Karpas-422 (cell line): ENCODE results near the gene PRKCH. TPM values are rescaled to one million over a fixed set of nuclear protein-coding genes. Genes with fewer than 3 reads are reported as not detected.

Experiments used
- DNase-seq: peaks from one replicate; pipeline ENCODE4 v3.0.0-alpha.2; 2015
- H2AFZ ChIP-seq: fragments of 200-600 bp; sonication (generic); 2 replicates; pipeline ENCODE4 v1.6.1; 2014; ENCODE audit warnings: antibody characterized with exemption, low read length, mixed read lengths
- H3K27ac ChIP-seq: fragments of 200-600 bp; sonication (generic); 2 replicates; pipeline ENCODE4 v1.5.1; 2014; ENCODE audit warnings: mild to moderate bottlenecking, low read length, moderate library complexity
- H3K27me3 ChIP-seq: fragments of 200-600 bp; sonication (generic); 2 replicates; pipeline ENCODE4 v1.6.1; 2014; ENCODE audit warnings: low read length, mixed read lengths
- H3K36me3 ChIP-seq: fragments of 200-600 bp; sonication (generic); 2 replicates; pipeline ENCODE4 v1.6.1; 2014; ENCODE audit warnings: low read length, mixed read lengths; ENCODE audit not compliant: insufficient read depth
- H3K4me1 ChIP-seq: fragments of 200-600 bp; sonication (generic); 2 replicates; pipeline ENCODE4 v1.6.1; 2014; ENCODE audit warnings: mild to moderate bottlenecking, low read length, mixed read lengths
- H3K4me2 ChIP-seq: fragments of 200-600 bp; sonication (generic); 2 replicates; pipeline ENCODE4 v1.6.1; 2014; ENCODE audit warnings: low read length, low read depth, mild to moderate bottlenecking; ENCODE audit not compliant: poor library complexity, severe bottlenecking
- H3K4me3 ChIP-seq: fragments of 200-600 bp; sonication (generic); 2 replicates; pipeline ENCODE4 v1.5.1; 2014; ENCODE audit warnings: mild to moderate bottlenecking, antibody characterized with exemption, low read length, mixed read lengths
- H3K79me2 ChIP-seq: fragments of 200-600 bp; sonication (generic); 2 replicates; pipeline ENCODE4 v1.6.1; 2014; ENCODE audit warnings: mild to moderate bottlenecking, low read length, mixed read lengths
- H3K9ac ChIP-seq: fragments of 200-600 bp; sonication (generic); 2 replicates; pipeline ENCODE4 v1.6.0; 2014; ENCODE audit warnings: low read length
- H3K9me2 ChIP-seq: fragments of 200-600 bp; sonication (generic), shearing (Covaris generic); replicated peaks from 2 replicates; pipeline ENCODE4 v1.6.0; 2014; ENCODE audit warnings: mild to moderate bottlenecking, low read length, moderate library complexity; ENCODE audit not compliant: insufficient read depth
- H3K9me3 ChIP-seq: fragments of 300-700, 200-600 bp; sonication (generic); 2 replicates; pipeline ENCODE4 v1.6.1; 2014; ENCODE audit warnings: low read length, mixed read lengths
- H4K20me1 ChIP-seq: fragments of 200-600 bp; sonication (generic); 2 replicates; pipeline ENCODE4 v1.6.1; 2014; ENCODE audit warnings: mild to moderate bottlenecking, antibody characterized with exemption, low read length, low read depth; ENCODE audit not compliant: insufficient read depth
- total RNA-seq: library from RNA; depleted of rRNA; stranded (reverse); fragments of >200 nt; shearing (Covaris generic); gene quantifications from 2 replicates; pipeline ENCODE4 v1.2.3, GENCODE V29; 2014; ENCODE audit warnings: low replicate concordance

The PRKCH gene
- total RNA-seq, 1 experiment from 2014 or later = 7.0 TPM

- H4K20me1 ChIP-seq = no peaks in the 10 kb centered on the region
- H3K9ac ChIP-seq = no peak overlapping the region
- no peaks in the 10 kb centered on the region for H3K9me3 ChIP-seq
- H3K4me3 ChIP-seq = no peak overlapping the region
- H3K27ac ChIP-seq = no peak overlapping the region
- no peak for DNase-seq
- H3K4me2 ChIP-seq = no peak overlapping the region
- H3K79me2 ChIP-seq = no peaks in the 10 kb centered on the region
- H3K27me3 ChIP-seq = no peaks in the 10 kb centered on the region
- peaks cover 38% of the 10 kb centered on the region for H3K4me1 ChIP-seq
- H3K9me2 ChIP-seq = no peaks in the 10 kb centered on the region
- no peak overlapping the region for H2AFZ ChIP-seq
- H3K36me3 ChIP-seq = no peaks in the 10 kb centered on the region
Measured at GRCh38 chr14:61555056-61555838, 233.9 kb downstream of the PRKCH start.

DNA sequence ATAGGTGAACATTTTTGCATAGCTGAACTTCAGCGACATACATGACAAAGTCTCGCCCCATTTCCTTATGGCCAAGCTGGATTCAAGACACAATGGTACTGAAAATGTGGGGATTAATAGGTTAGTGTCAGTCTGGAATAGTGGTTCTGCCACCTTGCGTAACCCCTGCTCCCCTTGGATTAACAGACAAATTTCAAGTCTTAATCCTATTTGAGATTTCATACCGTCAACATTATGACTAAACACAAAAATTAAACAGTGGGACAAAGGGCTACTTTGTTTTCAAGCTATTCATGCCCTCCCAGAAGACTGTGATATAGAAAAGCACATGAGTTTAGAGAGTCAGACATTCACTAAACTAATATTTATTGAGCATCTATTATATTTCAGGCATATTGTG is 235.1 kb downstream of the PRKCH start:
- H3K4me2 ChIP-seq = no peak overlapping the region
- H3K79me2 ChIP-seq = no peaks in the 10 kb centered on the region
- peaks cover 33% of the 10 kb centered on the region for H3K4me1 ChIP-seq
- no peak overlapping the region for H3K27ac ChIP-seq
- H3K9ac ChIP-seq = no peak overlapping the region
- no peaks in the 10 kb centered on the region for H4K20me1 ChIP-seq
- H3K27me3 ChIP-seq = no peaks in the 10 kb centered on the region
- H3K9me2 ChIP-seq = no peaks in the 10 kb centered on the region
- no peaks in the 10 kb centered on the region for H3K36me3 ChIP-seq
- DNase-seq = no peak
- H3K9me3 ChIP-seq = no peaks in the 10 kb centered on the region
- no peak overlapping the region for H2AFZ ChIP-seq
- H3K4me3 ChIP-seq = no peak overlapping the region

GRCh38 chr14:61557262-61557661 is 235.9 kb downstream of the PRKCH start:
- Histone ChIP-seq H3K27me3 (no peaks in the 10 kb centered on the region), H3K9me2 (no peaks in the 10 kb centered on the region), H3K9ac (no peak overlapping the region), H3K4me3 (no peak overlapping the region), H3K9me3 (no peaks in the 10 kb centered on the region), H4K20me1 (no peaks in the 10 kb centered on the region), H2AFZ (no peak overlapping the region), H3K27ac (no peak overlapping the region), H3K4me2 (no peak overlapping the region), H3K4me1 (peaks cover 25% of the 10 kb centered on the region), H3K36me3 (no peaks in the 10 kb centered on the region), H3K79me2 (no peaks in the 10 kb centered on the region)
- no peak for DNase-seq

- H3K27me3 ChIP-seq = no peaks in the 10 kb centered on the region
- no peak for DNase-seq
- no peak overlapping the region for H2AFZ ChIP-seq
- peaks cover 19% of the 10 kb centered on the region for H3K4me1 ChIP-seq
- H3K79me2 ChIP-seq = no peaks in the 10 kb centered on the region
- no peaks in the 10 kb centered on the region for H4K20me1 ChIP-seq
- H3K9ac ChIP-seq = no peak overlapping the region
- H3K9me3 ChIP-seq = no peaks in the 10 kb centered on the region
- H3K4me3 ChIP-seq = no peak overlapping the region
- no peaks in the 10 kb centered on the region for H3K36me3 ChIP-seq
- H3K4me2 ChIP-seq = no peak overlapping the region
- no peaks in the 10 kb centered on the region for H3K9me2 ChIP-seq
- no peak overlapping the region for H3K27ac ChIP-seq
Measured at GRCh38 chr14:61557854-61558253, 236.5 kb downstream of the PRKCH start.

DNA sequence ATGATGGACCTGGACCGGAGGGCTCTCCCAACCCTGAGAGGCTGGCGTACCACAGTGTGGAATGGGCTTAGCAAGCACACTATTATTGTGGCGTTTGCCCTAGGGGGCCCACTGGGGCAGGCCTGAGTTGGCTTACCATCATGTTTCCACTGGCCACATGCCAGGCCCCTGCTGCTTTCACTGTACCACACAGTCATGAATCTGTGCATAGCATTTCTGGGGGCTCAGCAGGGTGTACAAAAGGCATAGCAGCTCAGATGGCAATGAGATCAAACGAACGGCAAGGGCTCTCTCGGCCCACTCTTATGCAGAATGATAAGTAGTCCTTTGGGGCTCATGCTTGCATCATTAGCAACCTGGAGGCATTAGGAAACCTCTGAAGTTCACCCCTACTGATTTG is 236.9 kb downstream of the PRKCH start:
- no peaks in the 10 kb centered on the region for H3K36me3 ChIP-seq
- peaks cover 15% of the 10 kb centered on the region for H3K4me1 ChIP-seq
- DNase-seq = no peak
- no peaks in the 10 kb centered on the region for H3K9me2 ChIP-seq
- H3K27ac ChIP-seq = no peak overlapping the region
- H3K79me2 ChIP-seq = no peaks in the 10 kb centered on the region
- H3K9ac ChIP-seq = no peak overlapping the region
- H3K27me3 ChIP-seq = no peaks in the 10 kb centered on the region
- H2AFZ ChIP-seq = no peak overlapping the region
- no peak overlapping the region for H3K4me3 ChIP-seq
- H3K9me3 ChIP-seq = no peaks in the 10 kb centered on the region
- H4K20me1 ChIP-seq = no peaks in the 10 kb centered on the region
- no peak overlapping the region for H3K4me2 ChIP-seq

DNA sequence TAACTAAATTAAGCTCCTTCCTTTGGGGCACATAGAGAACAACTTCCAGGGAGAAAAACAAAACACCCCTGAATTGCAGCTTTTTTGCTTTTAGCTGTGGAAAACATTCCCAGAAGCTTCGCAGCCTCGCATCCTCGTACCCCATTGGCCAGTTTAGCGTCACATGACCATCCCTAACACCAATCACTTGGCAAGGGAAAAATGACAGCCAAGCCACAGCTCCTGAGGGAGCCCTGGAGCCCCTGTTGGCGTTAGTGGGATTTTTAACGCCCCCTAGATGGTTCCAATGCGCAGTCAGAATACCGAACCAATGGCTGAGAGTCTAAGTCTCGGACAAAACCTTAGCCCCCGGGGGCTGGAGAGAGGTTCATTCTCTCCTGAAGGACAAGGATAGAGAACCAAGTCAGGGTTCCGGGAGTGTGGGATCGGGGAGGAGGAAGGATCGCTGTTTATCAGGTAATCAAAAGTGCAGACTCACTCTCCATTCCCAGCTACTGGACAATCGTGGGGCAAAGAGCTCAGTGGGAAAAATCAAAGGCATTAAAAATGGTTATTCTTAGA is 238.3 kb downstream of the PRKCH start:
- Histone ChIP-seq H3K9me3 (no peaks in the 10 kb centered on the region), H3K27me3 (no peaks in the 10 kb centered on the region), H4K20me1 (no peaks in the 10 kb centered on the region), H3K4me2 (no peak overlapping the region), H3K27ac (no peak overlapping the region), H3K9me2 (no peaks in the 10 kb centered on the region), H3K79me2 (no peaks in the 10 kb centered on the region), H3K4me3 (no peak overlapping the region), H3K9ac (no peak overlapping the region), H3K4me1 (peaks cover under 1% of the 10 kb centered on the region), H3K36me3 (no peaks in the 10 kb centered on the region), H2AFZ (no peak overlapping the region)
- no peak for DNase-seq

DNA sequence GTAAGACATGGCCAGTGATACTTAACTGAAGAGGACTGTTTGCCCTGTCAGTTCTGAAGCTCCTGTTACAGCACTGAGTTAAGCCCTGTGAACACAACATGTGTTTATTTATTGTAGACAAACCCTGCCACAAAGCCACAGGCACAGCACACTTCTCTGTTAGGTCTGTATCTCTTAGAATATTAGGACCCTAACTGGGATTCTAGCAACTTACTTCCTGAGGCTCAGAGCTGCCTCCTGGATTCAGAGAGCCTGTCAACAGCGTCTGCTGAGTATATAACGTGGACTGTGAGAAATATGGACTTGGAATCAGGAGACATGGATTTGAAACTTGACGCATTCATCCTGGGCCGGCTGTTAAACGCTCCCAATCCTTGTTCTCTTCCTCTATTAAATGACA is 238.9 kb downstream of the PRKCH start:
- H3K36me3 ChIP-seq = no peaks in the 10 kb centered on the region
- no peaks in the 10 kb centered on the region for H3K9me2 ChIP-seq
- H3K9ac ChIP-seq = no peak overlapping the region
- H4K20me1 ChIP-seq = no peaks in the 10 kb centered on the region
- H3K79me2 ChIP-seq = no peaks in the 10 kb centered on the region
- no peak overlapping the region for H2AFZ ChIP-seq
- no peak overlapping the region for H3K4me2 ChIP-seq
- H3K4me1 ChIP-seq = no peaks in the 10 kb centered on the region
- no peaks in the 10 kb centered on the region for H3K27me3 ChIP-seq
- H3K9me3 ChIP-seq = no peaks in the 10 kb centered on the region
- no peak overlapping the region for H3K27ac ChIP-seq
- DNase-seq = no peak
- no peak overlapping the region for H3K4me3 ChIP-seq

GRCh38 chr14:61561104-61561503 is 239.7 kb downstream of the PRKCH start:
- no peak overlapping the region for H2AFZ ChIP-seq
- H4K20me1 ChIP-seq = no peaks in the 10 kb centered on the region
- H3K9ac ChIP-seq = no peak overlapping the region

More at GRCh38 chr14:61561104-61561503, 239.7 kb downstream of the PRKCH start:
- no peak overlapping the region for H3K27ac ChIP-seq
- no peaks in the 10 kb centered on the region for H3K9me3 ChIP-seq
- H3K4me1 ChIP-seq = no peaks in the 10 kb centered on the region
- no peak for DNase-seq
- H3K36me3 ChIP-seq = no peaks in the 10 kb centered on the region
- no peaks in the 10 kb centered on the region for H3K79me2 ChIP-seq
- no peak overlapping the region for H3K4me2 ChIP-seq
- no peaks in the 10 kb centered on the region for H3K27me3 ChIP-seq
- H3K4me3 ChIP-seq = no peak overlapping the region
- no peaks in the 10 kb centered on the region for H3K9me2 ChIP-seq
